GM18867 (cell line): ENCODE results near the gene NCBP2.

ENCODE experiments used
- ATAC-seq: cut with Tn5 transposase; IDR thresholded peaks from one replicate; pipeline ENCODE4 v1.9.1; 2021; ENCODE audit warnings: mild to moderate bottlenecking, moderate library complexity; ENCODE audit not compliant: unreplicated experiment

Gene NCBP2

GRCh38 chr3:196942226-196942914, at the start of gene NCBP2:
Gene NCBP2, minus strand, starts transcription at chr3:196942528. Its CDS starts 25 bp downstream, at chr3:196942503.
- ATAC-seq, result peak; percentile 91

- no peak for ATAC-seq
Observed at GRCh38 chr3:196991581-196992460, 49.5 kb upstream of the NCBP2 start.

GRCh38 chr3:196990601-196991007, 48.3 kb upstream of the NCBP2 start:
- ATAC-seq, result no peak

- no peak for ATAC-seq
Observed at GRCh38 chr3:196989721-196990262, 47.5 kb upstream of the NCBP2 start.

- ATAC-seq, result no peak
Observed at GRCh38 chr3:196988241-196989029, 46.1 kb upstream of the NCBP2 start.

GRCh38 chr3:196987022-196987421, 44.7 kb upstream of the NCBP2 start:
- ATAC-seq, result no peak

- no peak for ATAC-seq
Observed at GRCh38 chr3:196985954-196986885, 43.9 kb upstream of the NCBP2 start.

GRCh38 chr3:196985298-196985697, 43.0 kb upstream of the NCBP2 start:
- no peak for ATAC-seq

- ATAC-seq, result no peak
Observed at GRCh38 chr3:196983186-196983585, 40.9 kb upstream of the NCBP2 start.

GRCh38 chr3:196981657-196982056, 39.3 kb upstream of the NCBP2 start:
- ATAC-seq, result no peak

GRCh38 chr3:196979545-196979944, 37.2 kb upstream of the NCBP2 start:
- no peak for ATAC-seq

- no peak for ATAC-seq
Observed at GRCh38 chr3:196976941-196977340, 34.6 kb upstream of the NCBP2 start.

GRCh38 chr3:196975349-196975748, 33.0 kb upstream of the NCBP2 start:
- ATAC-seq, result no peak

- no peak for ATAC-seq
Observed at GRCh38 chr3:196974661-196975060, 32.3 kb upstream of the NCBP2 start.

GRCh38 chr3:196971094-196971698, 28.9 kb upstream of the NCBP2 start:
- ATAC-seq, result no peak

- no peak for ATAC-seq
Observed at GRCh38 chr3:196970547-196971093, 28.3 kb upstream of the NCBP2 start.

- peak; percentile 59 for ATAC-seq
Observed at GRCh38 chr3:196969660-196970546, 27.6 kb upstream of the NCBP2 start.

GRCh38 chr3:196969134-196969659, 26.9 kb upstream of the NCBP2 start:
- peak; percentile 34 for ATAC-seq
